GM21360 (cell line): ENCODE results near the gene LMX1B.
"Not testable (repeated sequence)": the region's sequence is repeated elsewhere in the genome, so short reads cannot be mapped to it uniquely, and the experiment has no call there.

Source experiments
- ATAC-seq: cut with Tn5 transposase; IDR thresholded peaks from one replicate; pipeline ENCODE4 v1.9.1; 2021; ENCODE audit warnings: mild to moderate bottlenecking, moderate library complexity; ENCODE audit not compliant: unreplicated experiment

LMX1B gene

GRCh38 chr9:126613651-126614050 lies at the start of gene LMX1B:
Gene LMX1B, plus strand, starts transcription at chr9:126613928. Its CDS starts 522 bp downstream, at chr9:126614450.
- ATAC-seq = no peak

- no peak for ATAC-seq
Observed at GRCh38 chr9:126564128-126564527, 49.6 kb upstream of the LMX1B start.

DNA sequence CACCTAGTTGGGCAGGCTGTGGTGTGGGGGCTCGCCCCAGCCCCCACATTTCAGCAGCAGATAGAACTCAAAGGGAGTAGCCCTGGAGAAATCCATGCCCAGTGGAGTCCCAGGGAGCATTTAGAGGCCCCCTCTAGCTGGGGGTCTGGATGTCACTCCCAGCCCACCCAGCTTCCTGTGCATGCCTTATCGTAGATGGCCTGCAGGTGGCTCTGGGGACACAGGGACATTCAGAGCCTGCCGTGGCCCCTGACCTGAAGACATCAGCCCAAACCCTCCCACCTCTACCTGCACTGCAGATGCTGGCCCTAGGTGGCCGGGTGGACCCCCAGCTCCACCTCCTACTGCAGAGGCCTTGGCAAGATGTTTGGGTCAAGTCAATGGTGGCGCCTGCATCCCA lies 49.0 kb upstream of the LMX1B start:
- ATAC-seq = no peak

DNA sequence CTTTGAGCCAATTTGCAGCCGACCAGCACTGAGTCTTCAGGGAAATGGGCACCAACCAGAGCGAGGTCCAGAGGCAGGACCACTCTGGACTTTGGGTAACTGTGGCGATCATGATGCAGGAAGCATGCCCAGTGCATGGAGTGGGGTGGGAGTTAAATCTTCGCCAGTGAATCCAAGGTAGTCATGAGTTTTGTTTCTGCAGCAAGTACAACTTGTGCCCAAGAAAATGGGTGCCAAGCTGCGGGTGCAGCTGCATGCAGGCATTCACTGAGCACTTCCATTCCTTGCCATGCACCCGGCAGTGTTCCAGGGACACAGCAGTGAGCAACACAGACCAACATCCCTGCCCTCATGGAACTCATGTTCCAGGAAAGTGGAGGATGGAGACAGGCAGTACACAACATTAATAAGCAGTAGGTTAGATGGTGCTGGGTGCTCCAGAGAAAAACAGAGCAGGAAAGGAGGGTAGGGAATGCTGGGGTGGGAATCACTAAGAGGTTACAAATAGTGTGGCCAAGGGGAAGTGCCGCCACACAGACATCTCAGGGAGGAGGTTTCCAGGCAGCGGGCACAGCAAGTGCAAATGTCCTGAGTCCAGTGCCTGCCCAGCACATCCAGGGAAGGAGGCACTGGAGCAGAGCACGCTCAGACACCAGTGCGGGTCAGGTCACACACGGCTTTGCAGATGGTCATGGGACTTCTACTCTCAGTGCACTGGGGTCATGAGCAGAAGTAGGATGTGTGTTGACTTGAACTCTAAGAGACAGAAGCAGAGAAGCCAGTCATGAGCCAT lies 48.2 kb upstream of the LMX1B start:
- ATAC-seq = no peak

- ATAC-seq = no peak
Observed at GRCh38 chr9:126569036-126569435, 44.7 kb upstream of the LMX1B start.

GRCh38 chr9:126578029-126578428 lies 35.7 kb upstream of the LMX1B start:
- no peak for ATAC-seq

DNA sequence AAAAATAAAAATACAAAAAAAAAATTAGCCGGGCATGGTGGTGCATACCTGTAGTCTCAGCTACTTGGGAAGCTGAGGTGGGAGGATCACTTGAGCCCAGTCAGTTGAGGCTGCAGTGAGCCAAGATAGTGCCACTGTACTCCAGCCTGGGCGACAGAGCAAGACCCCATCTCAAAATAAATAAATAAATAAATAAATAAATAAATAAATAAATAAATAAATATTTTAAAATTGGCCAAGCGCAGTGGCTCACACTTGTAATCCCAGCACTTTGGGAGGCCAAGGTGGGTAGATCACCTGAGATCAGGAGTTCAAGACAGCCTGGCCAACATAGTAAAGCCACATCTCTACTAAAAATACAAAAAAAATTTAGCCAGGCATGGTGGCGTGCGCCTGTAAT lies 33.4 kb upstream of the LMX1B start:
- not testable (repeated sequence) for ATAC-seq

DNA sequence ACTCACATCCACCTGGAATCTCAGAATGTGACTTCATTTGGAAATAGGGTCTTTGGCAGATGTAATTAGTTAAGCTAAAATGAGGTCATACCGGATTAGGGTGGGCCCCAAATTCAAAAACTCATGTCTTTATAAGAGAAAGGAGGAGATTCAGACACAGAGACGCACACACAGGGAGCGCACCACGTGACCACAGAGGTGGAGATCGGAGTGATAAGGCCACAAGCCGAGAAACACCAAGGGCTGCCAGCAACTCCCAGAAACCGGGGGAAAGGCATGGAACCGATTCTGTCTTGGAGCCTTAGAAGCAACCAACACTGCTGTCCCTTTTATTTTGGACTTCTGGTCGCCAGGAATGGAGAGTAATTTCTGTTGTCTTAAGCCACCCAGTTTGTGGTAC lies 31.8 kb upstream of the LMX1B start:
- no peak for ATAC-seq

DNA sequence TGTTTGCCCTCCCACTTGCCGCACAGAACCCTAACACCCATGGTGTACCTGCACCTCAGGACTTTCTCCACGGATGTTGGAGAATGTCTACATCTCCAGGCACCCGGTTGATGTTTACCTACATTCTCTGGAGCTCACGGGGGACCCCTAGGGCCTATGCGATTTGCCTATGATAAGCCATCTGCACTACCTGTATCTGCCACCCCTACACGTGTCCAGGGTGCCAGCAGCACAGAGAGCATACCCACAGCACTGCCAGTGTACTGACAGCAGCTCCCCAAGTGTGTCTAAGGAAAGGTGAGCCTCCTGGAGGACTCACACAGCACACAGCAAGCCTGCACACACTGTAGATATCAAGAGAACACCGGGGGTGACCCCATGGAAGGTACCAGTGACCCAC lies 31.3 kb upstream of the LMX1B start:
- ATAC-seq = no peak

DNA sequence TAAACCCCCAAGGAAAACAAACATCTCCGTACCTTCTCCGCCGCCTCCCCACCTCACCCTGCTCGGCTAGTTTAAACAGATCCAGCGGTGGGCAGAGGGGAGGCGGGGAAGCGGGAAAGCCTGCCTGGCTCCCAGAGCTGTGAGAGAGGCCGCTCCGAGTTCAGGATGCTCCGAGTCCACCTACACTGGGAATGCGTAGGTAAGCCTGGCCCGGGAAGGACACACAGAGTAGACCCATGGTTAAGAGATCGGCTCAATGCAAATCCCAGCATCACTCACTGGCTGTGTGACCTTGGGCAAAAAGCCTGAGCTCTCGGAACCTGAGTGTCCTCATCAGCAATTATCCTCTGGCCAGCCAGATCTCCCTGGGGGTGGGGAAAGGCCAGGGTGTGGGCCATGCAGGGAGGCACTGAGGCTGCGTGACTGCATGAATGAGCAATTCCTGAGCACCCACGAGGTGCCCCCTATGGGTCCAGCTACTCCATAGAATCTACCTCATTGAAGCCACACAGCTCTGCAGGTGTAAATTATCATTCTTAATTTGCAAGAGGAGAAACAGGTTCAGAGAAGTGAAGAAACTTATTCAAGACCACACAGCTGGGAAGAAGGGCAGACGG lies 30.5 kb upstream of the LMX1B start:
- no peak for ATAC-seq

- ATAC-seq = no peak
Observed at GRCh38 chr9:126584611-126585010, 29.1 kb upstream of the LMX1B start.

DNA sequence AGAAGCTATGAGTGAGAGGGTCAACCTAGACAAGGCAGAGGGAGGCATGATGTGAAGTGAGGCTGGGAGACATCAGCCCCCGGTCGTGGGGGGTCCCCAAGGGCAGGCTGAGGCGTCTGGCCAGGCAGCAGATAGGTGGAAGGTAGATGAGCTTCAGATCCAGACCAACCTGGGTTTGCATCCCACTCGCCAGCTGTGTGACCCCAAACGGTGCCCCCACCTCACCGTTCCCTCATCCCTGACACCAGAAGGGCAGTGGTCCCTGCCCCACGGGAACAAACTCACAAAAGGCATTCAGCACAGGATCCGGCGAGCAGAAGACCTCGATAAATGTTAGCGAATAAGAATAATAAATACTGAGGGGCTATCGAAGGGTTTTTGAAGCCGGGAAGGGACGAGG lies 27.5 kb upstream of the LMX1B start:
- no peak for ATAC-seq

DNA sequence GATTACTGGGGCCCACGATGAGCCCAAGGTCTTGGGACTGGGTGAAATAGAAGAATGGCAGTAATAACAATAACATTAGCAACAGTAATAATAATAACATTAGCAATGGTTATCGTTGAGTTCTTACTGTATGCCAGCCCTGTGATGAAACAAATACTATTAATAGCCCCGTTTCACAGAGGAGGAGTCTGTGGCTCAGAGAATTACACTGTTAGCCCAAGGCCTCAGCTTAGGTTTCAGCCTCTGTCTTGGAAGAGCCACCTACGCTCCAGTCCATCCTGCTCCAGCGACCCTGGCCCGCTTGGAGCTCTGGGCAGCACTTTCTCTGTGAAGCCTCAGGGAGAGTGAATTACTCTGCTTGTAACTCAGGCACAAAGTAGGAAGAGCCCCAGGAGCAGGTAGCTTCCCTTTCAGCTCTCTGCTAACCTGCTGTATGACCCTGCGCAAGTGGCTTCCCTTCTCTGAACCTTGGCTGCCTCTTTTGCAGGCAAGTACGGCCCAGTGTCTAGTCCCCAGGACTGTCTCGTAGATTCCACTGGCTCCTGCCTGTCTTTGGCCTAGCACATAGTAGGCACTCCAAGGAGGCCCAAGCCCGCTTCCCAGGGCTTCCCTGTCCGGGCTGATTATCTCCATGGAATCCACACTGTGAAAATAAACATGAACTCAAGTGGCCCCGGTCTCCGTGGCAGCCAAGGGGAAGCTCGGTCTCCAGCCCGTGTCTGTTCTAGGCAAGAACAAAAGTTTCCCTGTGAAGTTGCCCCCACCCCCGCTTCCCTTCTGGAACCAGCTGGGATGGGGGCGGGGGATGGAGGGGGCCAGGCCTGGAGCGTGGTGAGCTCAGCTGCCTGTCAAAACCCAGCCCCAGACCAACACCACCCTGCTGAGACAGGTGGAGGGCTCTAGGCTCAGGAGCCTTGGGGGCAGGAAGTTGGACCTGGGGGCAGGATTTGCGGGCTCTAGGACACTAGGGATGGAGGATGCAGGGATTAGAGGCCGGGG lies 26.2 kb upstream of the LMX1B start:
- ATAC-seq = no peak

DNA sequence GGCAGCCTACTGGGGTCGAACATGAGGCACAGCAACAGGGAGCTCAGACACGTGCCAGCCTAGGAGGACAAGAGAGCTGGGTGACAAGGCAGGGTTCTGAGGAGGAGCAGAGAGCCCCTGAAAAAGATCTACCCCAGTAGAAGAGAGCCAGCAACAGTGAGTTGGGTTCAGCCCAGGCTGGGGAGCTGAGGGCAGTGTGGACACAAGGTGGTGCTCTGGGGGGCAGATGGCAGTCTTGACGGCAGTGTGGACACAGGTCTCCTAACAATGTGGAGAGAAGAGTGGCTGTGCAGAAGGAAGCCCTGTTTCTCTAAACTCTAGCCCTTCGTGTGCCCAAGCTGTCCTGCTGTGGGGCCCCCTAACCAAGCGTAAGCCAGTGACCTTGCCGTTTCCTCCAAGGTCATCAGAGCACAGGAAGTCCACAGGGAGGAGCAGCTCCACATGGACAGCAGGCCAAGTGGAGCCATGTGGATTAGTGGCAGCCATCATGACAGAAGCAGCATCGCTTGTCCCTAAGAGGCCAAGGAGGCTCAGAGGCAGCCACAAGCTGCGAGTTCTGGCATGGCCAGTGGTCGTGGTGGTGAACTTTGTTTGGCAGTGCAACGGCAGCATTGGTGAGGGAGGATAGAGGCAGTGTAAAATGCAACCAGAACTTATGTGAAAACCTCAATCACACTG lies 25.1 kb upstream of the LMX1B start:
- ATAC-seq = no peak

DNA sequence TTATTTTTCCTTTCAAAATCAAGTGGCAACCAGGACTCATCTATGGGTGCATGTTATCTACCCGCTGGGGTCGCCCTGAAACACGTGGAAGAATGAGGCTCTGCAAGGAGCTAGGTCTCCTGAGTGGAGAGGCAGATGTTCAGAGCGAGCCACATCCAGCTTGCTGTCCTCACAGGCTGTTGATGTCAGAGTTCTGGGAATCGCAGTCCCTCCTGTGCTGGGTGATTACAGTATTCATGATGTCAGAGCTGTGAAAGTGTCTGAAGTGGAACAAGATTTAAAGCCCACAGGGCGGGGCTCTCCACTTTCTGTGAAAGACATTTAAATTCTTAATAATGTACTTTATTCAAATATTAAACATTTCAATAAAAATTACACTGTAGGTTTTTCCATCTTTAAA lies 24.4 kb upstream of the LMX1B start:
- ATAC-seq = no peak

DNA sequence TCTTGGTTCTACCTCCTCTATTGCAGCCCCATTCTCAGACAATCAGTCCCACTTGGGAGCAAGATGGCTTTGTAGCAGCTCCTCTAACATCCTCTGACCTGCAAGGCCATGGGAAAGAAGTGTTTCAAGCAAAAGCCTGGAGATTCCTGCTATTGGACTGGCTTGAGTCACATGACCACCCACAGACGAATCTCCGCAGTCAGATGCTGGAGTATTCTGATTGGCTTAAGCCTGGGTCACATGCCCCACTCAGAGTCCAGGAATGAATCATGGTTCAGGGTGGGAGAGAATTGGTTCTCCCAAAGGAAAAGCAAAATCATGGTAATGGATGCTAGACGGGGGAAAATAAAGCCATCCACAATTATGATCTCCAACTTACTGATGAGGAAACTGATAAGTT lies 22.6 kb upstream of the LMX1B start:
- no peak for ATAC-seq

- ATAC-seq = no peak
Observed at GRCh38 chr9:126591922-126592321, 21.8 kb upstream of the LMX1B start.

DNA sequence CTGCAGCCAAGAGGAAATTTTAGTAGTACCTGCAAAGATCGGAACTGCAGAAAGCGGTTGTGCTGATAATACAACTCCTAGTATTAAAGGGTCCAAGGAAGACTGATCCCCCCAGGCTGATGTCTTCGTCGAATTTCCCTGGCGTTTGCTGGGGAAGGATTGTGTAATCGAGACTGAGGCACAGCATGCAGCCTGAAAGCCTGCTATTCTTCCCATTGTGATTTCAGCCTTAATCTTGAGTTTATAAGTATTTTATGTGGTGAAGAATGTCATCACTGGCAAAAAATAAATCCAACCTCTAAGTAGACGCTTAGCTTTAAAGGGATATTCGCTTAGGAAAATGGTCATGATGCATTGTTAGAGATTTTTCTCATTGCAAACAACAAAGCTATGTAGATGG lies 21.3 kb upstream of the LMX1B start:
- ATAC-seq = no peak

DNA sequence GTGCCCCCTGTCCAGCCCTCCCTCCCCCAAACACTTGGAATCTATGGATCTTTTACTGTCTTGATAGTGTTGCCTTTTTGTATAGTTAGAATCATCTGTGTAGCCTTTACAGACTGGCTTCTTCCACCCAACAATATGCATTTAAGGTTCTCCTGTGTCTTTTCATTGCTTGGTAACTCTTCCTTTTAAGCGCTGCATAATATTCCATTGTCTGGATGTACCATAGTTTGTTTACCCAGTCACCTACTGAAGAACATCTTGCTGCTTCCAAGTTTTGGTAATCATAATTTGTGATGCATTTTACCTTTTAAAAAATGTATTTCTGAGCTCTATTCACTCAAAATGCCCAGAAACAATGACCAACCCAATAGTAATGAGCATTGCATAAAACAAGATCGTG lies 17.7 kb upstream of the LMX1B start:
- no peak for ATAC-seq

DNA sequence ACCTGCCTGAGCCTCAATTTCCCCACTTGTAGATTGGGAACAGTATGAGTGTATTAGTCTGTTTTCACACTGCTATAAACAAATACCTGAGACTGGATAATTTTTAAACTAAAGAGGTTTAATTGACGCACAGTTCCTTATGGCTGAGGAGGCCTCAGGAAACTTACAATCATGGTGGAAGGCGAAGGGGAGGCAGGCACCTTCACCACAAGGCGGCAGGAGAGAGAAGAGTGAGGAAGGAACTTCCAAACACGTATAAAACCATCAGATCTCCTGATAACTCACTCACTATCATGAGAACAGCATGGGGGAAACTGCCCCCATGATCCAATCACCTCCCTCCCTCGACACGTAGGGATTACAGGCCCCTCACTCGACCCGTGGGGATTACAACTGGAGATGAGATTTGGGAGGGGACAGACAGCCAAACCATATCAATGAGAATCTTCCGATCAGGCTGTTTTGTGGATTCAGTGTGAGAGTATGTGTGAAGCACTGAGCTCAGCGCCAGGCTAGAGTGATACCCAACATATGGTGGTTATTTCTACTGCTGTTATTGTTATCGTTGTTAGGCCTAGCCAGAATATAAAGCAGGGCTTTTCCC lies 14.6 kb upstream of the LMX1B start:
- ATAC-seq = no peak
